ENCODE results near the gene ACVR1B.

ACVR1B gene

DNA sequence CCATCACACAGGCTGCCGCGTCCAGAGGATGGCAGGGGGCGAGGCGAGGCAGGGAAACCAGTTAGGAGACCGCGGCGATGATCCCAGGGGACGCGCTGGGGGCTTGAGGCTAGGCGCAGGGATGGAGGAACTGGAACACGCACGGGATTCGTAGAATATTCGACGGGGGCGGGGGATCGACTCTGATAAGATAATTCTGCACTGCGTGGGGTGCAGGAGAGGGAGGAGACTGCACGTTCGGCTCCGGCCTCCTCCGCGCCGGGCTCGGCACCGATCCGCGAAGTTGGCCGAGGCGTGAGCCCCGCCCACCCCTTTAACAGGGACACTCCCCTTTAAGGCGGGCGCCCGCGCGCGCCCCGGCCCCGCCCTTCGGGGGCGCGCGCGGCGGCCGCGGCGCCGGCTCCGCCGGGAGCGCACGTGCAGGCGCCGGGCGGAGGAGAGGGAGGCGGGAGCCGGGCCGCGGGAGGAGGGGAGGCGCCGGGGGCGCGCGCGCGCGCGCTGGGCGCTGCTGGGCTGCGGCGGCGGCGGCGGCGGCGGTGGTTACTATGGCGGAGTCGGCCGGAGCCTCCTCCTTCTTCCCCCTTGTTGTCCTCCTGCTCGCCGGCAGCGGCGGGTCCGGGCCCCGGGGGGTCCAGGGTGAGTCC, at the start of gene ACVR1B:
Gene ACVR1B (plus strand): TSS at position 501 of the 644 bp plus-strand sequence. CDS start 45 bp downstream, at position 546.
- DNase-seq (ENCODE audit: low read depth in 3 of 3), result peak; percentile 79 to 91 (median 81)

DNA sequence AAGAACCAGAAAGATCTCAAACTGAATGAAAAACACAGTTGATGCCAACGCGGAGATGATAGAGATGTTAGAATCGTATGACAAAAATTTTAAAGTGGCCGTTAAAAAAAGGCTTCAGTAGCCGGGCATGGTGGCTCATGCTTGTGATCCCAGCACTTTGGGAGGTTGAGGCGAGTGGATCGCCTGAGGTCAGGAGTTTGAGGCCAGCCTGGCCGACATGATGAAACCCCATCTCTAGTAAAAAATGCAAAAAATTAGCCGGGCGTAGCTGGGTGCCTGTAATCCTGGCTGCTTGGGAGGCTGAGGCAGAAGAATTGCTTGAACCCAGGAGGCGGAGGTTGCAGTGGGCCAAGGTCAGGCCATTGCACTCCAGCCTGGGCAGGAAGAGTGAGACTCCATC, 49.6 kb upstream of the ACVR1B start:
- DNase-seq (ENCODE audit: low read depth in 3 of 3), result no peak

GRCh38 chr12:51904951-51905470, 46.5 kb upstream of the ACVR1B start:
- no peak for DNase-seq (ENCODE audit: low read depth in 3 of 3)

DNA sequence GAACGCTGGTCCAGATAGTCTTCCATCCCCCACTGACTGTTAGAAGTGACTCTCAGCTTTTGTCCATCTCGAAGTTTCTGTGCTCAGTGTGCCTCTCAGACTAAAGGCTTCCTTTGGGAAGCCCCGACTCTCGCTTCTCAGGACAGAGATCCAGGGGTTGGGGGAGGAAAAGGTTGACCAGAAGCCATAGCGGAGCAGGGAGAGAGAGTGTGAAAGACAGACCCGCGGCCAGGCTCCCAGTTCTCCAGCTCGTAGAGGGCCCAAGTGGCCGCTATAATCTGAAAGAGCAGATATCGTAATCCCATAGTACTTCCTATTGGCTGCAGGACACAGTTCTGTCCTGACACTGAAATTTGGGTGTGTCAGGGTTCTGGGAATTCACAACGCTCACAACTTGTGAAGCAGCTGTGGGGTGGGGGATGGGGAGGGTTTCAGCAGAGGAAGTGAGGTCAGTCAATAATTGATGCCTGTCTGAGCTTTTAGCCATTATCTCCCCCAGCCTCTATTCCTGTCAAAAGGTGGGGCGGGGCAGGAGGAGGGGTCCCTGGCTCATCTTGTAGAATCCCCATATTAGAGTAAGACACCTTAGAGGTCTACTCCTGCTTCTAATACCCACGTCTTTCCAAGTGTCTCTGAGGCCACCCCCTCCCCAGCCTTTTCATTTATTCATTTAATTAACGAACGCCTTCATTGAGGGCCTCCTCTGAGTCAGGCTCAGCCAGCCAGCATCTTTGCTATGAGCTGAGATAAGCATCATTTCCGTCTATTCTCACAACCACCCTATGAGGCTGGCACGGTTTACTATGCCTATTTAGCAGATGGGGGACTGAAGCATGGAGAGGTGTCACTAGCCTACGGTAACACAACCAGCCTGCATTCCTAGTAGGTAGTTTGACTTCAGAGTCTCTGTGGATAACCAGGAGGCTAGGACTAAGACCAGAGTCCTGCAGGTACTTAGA, 45.7 kb upstream of the ACVR1B start:
- DNase-seq (ENCODE audit: low read depth in 3 of 3), result no peak

- no peak for DNase-seq (ENCODE audit: low read depth in 3 of 3)
Measured at GRCh38 chr12:51906430-51907082, 44.9 kb upstream of the ACVR1B start.

DNA sequence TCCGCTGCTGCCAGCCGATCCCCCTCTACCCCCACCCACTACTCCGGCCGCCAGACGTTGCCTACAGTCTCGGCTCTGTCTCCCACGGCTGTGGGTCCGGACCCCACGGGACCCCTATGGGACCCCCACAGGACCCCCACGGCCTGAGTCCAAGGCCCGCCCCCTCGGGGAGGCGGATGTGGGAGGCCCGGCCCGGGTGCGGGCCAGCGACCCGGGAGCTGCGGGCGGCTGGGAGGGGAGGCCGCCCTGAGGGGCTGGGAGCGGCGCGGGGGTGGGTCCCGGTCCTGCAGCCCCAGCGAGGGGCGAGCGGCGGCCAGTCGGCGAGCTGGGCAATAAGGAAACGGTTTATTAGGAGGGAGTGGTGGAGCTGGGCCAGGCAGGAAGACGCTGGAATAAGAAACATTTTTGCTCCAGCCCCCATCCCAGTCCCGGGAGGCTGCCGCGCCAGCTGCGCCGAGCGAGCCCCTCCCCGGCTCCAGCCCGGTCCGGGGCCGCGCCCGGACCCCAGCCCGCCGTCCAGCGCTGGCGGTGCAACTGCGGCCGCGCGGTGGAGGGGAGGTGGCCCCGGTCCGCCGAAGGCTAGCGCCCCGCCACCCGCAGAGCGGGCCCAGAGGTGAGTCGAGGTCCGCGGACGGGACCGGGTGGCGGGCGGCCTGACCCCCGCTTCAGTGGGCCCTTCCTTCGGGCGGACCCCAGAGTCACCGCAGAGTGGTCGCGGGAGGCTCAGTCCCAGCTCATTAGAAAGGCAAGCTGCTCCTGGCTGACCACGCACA, 44.2 kb upstream of the ACVR1B start, which contains the start of gene ACVRL1:
Gene ACVRL1 (plus strand): TSS at position 422 of the 773 bp plus-strand sequence. CDS start 4,971 bp downstream, outside the sequence.
- no peak for DNase-seq (ENCODE audit: low read depth in 3 of 3)

DNA sequence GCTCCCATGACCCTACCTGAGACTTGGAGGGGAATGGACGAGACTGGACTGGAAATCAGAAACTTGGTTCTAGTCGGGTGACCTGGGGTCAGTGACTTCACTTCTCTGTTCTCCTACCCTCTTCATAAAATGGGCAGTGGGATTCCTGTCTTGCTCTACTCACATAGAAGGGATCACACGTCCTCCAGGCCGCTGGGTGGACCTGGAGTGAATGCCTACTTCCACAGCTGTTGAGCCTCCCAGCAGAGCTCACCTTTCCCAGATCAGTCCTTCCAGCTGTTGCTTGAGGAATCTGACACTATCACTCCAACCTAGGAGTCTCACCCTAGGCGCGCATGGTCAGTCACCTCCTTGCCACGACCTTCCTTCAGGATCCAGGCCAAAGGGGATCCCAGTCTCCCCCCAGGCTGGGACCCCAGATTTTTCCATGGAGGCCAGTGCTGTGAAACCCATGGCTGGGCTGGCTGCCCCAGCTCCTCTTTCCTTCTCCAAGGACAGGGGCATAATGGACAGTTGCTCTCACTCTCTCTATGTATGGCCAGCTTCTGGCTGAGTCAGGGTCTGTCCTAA, 43.6 kb upstream of the ACVR1B start:
- DNase-seq (ENCODE audit: low read depth in 3 of 3), result no peak

DNA sequence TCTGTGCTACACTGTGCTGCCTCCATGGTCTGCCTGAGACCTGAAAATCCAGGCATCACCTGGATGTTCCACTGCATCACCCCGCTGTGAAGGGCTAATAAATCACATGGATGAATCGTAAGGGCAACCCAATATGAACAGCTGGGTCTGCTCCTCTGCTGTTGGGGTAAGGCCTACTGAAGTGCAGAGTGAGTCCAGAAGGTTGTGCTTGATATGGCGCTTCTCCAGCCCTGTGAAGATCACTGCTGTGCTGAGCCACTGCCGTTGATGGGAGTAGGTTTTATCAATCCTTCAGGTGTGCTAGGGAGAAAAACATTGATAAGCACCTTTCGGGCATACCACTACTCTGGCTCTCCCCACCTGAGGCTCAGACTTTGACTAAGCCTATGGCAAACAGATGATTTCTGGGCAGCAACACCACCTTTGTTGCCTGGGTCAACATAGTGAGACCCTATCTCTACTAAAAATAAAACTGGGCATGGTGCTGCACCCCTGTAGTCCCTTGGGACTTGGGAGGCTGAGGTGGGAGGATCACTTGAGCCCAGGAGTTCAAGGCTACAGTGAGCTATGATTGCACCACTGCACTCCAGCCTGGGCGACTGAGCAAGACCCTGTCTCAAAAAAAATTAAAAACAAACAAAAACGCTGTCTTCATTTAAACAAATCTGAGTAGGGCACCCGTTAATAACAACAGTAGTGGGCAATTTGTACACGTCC, 42.5 kb upstream of the ACVR1B start:
- no peak for DNase-seq (ENCODE audit: low read depth in 3 of 3)

DNA sequence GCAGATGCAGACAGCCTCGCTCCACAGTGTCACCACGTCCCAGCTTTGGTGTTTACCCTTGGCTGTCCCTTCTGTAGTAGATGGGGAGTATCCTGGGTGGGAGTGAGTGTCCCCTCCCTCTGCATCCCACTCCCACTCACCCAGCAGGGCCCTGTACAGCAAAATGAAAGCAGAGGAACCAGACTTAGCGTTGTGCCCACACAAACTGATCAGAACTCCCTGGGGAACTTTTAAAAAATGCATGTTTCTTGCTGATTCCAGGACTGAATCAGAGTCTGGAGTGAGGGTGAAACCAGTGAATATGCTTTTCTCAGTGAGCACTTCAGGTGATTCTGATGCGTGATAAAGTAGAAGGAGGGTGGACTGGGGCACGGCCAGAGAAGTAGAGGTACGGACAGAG, 41.3 kb upstream of the ACVR1B start:
- no peak for DNase-seq (ENCODE audit: low read depth in 3 of 3)

DNA sequence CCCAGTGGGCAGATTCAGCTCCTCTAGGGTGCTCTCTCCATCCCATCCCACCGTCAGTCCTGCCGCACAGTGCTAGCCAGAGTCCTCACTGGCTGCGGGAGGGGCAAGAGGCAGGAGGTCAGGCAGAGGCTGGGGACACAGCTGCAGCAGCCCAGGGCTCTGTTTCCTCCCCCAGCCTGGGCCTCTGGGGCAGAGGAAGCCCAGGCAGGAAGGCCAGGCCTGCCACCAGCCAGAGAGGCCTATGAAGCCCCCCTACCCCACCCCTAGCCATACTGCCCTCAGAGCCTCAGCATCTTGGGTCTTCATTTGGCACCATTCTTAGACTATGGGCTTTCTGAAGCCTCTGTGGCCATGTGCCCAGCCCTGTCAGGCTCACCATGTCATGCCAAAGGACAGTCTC, 40.8 kb upstream of the ACVR1B start:
- DNase-seq (ENCODE audit: low read depth in 3 of 3), result no peak

DNA sequence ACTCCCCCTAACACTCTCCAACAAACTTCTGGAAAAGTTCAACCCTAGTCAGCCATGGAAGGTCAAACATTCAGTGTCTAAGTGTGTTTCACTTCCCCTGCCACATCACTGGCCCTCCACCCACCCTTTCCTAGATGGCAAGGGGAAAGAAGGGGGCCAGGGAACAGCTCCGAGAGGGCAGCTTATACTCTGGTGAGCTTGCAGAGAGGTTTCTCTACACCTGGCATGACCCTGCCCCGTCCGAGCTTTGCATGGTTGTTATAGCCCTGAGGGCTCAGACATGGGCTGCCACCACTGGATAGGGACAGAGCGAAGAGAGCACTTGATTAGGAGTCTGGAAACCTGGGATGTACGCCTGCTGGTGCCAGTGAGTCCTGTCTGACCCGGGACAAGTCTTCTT, 40.2 kb upstream of the ACVR1B start:
- DNase-seq (ENCODE audit: low read depth in 3 of 3), result no peak

DNA sequence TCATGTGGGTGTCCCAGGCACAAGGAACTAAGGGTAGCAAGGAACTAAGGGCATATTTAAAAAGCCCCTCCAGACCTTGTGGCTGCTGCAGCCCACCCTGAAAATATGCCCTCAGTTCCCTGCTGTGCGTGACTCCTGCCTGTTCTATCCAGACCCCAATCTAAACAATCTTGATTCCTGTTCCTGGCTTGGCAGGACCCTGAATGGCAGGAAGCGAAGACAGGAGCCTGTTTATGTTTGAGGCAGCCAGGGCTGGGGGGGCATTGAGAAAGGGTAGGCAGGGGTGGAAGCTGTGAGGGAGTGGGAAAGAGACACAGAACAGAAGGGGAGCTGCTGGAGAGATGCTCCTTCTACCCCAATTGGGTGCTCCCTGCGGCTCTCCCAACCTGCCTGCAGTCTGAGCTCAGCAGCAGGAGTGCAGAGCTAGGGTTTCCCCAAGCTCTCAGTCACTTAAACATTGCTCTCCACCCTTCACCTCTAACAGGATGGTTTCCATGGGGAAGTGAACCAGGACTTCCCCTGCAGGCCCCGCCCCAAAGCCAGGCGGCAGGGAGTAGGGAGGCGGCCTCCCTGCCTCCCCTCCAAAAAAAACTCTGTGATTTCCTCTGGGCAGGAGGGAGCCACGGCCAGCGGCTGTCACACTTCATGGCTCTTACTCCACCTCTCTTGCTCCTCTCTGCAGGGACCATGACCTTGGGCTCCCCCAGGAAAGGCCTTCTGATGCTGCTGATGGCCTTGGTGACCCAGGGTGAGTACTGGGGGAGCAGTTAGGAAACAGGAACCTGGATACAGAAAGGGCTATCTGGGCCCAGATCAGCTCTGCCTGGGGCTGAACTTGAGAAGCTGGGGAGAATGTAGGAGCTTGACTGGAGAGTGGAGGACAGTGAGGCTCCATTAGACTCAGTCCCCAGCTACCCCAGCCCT, 39.4 kb upstream of the ACVR1B start:
- DNase-seq (ENCODE audit: low read depth in 3 of 3), result no peak

DNA sequence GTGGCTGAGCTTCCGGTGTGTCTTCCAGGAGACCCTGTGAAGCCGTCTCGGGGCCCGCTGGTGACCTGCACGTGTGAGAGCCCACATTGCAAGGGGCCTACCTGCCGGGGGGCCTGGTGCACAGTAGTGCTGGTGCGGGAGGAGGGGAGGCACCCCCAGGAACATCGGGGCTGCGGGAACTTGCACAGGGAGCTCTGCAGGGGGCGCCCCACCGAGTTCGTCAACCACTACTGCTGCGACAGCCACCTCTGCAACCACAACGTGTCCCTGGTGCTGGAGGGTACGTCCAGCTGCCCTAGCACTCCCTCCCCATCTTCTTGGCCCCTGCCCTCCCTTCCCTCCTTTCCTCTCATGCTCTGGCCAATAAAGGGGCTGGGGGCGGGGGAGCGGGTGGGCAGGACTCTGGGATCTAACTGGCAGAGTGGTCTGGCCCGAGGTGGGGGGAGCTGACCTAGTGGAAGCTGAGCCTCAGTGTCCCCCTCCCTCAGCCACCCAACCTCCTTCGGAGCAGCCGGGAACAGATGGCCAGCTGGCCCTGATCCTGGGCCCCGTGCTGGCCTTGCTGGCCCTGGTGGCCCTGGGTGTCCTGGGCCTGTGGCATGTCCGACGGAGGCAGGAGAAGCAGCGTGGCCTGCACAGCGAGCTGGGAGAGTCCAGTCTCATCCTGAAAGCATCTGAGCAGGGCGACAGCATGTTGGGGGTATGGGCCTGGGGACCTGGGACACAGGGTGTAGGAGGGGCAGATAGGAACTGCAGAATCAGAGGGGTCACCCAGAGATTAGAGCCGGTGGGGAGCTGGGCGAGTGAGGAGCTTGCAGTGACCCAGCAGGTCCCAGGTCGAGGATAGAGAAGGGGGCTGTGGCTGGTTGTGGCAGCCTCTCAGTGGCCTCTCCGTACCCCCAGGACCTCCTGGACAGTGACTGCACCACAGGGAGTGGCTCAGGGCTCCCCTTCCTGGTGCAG, 38.1 kb upstream of the ACVR1B start:
- DNase-seq (ENCODE audit: low read depth in 3 of 3), result no peak

- no peak for DNase-seq (ENCODE audit: low read depth in 3 of 3)
Measured at GRCh38 chr12:51914034-51914923, 37.2 kb upstream of the ACVR1B start.

DNA sequence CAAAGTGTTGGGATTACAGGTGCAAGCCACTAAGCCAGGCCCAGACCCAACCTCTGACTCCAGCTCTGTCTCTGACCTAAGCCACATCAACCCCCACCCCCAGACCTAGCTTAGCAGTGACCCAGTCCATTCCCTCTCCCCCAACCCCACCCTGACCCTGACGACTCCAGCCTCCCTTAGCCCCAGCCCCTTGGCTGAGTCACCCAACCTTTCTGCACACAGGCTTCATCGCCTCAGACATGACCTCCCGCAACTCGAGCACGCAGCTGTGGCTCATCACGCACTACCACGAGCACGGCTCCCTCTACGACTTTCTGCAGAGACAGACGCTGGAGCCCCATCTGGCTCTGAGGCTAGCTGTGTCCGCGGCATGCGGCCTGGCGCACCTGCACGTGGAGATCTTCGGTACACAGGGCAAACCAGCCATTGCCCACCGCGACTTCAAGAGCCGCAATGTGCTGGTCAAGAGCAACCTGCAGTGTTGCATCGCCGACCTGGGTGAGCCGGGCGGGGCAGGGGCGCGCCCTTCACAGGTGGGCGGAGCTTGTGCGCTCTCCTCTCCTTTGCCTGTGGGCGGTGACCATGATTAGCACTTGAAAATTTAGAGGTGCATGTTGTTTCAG, 36.4 kb upstream of the ACVR1B start:
- no peak for DNase-seq (ENCODE audit: low read depth in 3 of 3)

DNA sequence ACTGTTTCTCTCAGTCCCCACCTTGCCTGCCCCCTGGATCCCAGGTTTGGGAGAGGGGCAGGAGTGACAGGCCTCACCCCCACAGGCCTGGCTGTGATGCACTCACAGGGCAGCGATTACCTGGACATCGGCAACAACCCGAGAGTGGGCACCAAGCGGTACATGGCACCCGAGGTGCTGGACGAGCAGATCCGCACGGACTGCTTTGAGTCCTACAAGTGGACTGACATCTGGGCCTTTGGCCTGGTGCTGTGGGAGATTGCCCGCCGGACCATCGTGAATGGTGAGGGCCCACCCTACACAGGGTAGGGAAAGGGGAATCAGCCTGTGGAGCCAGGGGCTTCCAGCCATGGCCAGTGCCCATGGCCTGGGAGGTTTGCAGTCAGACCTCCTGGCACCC, 35.5 kb upstream of the ACVR1B start:
- no peak for DNase-seq (ENCODE audit: low read depth in 3 of 3)

All from stimulated activated CD4-positive, alpha-beta T cell treated with anti-CD3 and anti-CD28 coated beads, TNF-alpha, amount 100 ng/mL, for 24 hours (primary cell).